Sigmoid colon (tissue), 7 donors: ENCODE results near the gene PLOD2. TPM values are rescaled to one million over a fixed set of nuclear protein-coding genes. Genes with fewer than 3 reads are reported as not detected.

Experiments
- DNase-seq: peaks from one replicate; pipeline ENCODE4 v3.0.0-alpha.2; 2019
- H3K27ac ChIP-seq, 4 donors: fragments of 200-600 bp; sonication (generic); one replicate each; pipeline ENCODE4 v1.5.1; 2016 to 2019; ENCODE audit warnings: mild to moderate bottlenecking in 1 of 4
- H3K27me3 ChIP-seq, 3 donors: fragments of 200-600 bp; sonication (generic); one replicate each; pipeline ENCODE4 v1.5.1; 2019; ENCODE audit warnings: mild to moderate bottlenecking in 1 of 3
- H3K36me3 ChIP-seq, 4 donors: fragments of 200-600 bp; sonication (generic); one replicate each; pipeline ENCODE4 v1.5.1; 2016 to 2019
- H3K4me1 ChIP-seq, 4 donors: fragments of 200-600 bp; sonication (generic); one replicate each; pipeline ENCODE4 v1.5.1; 2017 to 2019
- H3K4me3 ChIP-seq, 4 donors: fragments of 200-600 bp; sonication (generic); one replicate each; pipeline ENCODE4 v1.5.1; 2017 to 2019; ENCODE audit warnings: mild to moderate bottlenecking in 2 of 4, moderate library complexity in 1 of 4
- H3K9me3 ChIP-seq, 4 donors: fragments of 200-600 bp in 3 of 4; sonication (generic) in 3 of 4; one replicate each; pipeline versions ENCODE4 v1.5.1 to v1.6.1; 2013 to 2019
- CTCF ChIP-seq, 4 experiments: fragments of 450-650 bp in 3 of 4; fragments of 200-600 bp in 1 of 4; IDR thresholded peaks; one replicate each; pipeline ENCODE4 v1.5.1; 2016 to 2019; ENCODE audit warnings: antibody characterized with exemption in 4 of 4, mild to moderate bottlenecking in 3 of 4, moderate library complexity in 2 of 4
- EP300 ChIP-seq, 4 donors: sonication (generic); formaldehyde crosslinking; IDR thresholded peaks; one replicate each; pipeline ENCODE4 v1.6.1; 2017; ENCODE audit warnings: antibody characterized with exemption in 4 of 4
- POLR2A ChIP-seq, 2 donors: fragments of 450-650 bp; IDR thresholded peaks; one replicate each; pipeline ENCODE4 v1.6.1; 2016; ENCODE audit warnings: antibody characterized with exemption in 2 of 2, mild to moderate bottlenecking in 2 of 2, moderate library complexity in 2 of 2
- POLR2AphosphoS5 ChIP-seq, 4 donors: sonication (generic); formaldehyde crosslinking; IDR thresholded peaks; one replicate each; pipeline ENCODE4 v1.6.1; 2017; ENCODE audit warnings: antibody characterized with exemption in 4 of 4
- WGBS, 2 donors: extraction: QIAGEN DNeasy Blood & Tissue Kit; methylation state at CpG; one replicate each; pipeline ENCODE4 v1.1.7; 2013; 5-methylcytosine and 5-hydroxymethylcytosine counted together
- intact Hi-C: fragments of 100-400 bp; cut with DNase I; formaldehyde crosslinking; loops from one replicate; pipeline ENCODE4 v1.15.1; 2023
- polyA plus RNA-seq, 3 donors: library from polyadenylated mRNA; stranded (reverse); fragments of 200-250 nt; gene quantifications; one replicate each; pipeline ENCODE4 v1.2.3, GENCODE V29; 2013
- total RNA-seq, 4 donors: library from RNA; depleted of rRNA; stranded (reverse); fragments of >200 nt; gene quantifications; one replicate each; pipeline ENCODE4 v1.1.0, GENCODE V29; 2016
- donor health status: healthy with polysubstance abuse.
- donor health status: Bipolar disorder and iron deficiency.
- donor health status: healthy.

PLOD2 gene
- total and polyA plus RNA-seq, 7 donors: 13.6 to 79.9 (median 63.3) TPM

- H3K27ac ChIP-seq: peak overlapping the region; percentile 93 to 94 (median 93)
- no peaks in the 10 kb centered on the region for H3K9me3 ChIP-seq
- no peak for DNase-seq
- intact Hi-C loops: no loop called here
- H3K27me3 ChIP-seq: no peaks in the 10 kb centered on the region
- peak overlapping the region; percentile 72 to 91 (median 86) for H3K4me3 ChIP-seq
- peaks cover 0 to 64% (median 47%) of the 10 kb centered on the region in 4 donors for H3K4me1 ChIP-seq
- no peaks in the 10 kb centered on the region for H3K36me3 ChIP-seq
- TF ChIP-seq EP300 (IDR thresholded peaks at IDR 0.05): no peak
- TF ChIP-seq POLR2A (IDR thresholded peaks at IDR 0.05): no peak
- TF ChIP-seq POLR2AphosphoS5 (IDR thresholded peaks at IDR 0.05): no peak
- TF ChIP-seq CTCF (IDR thresholded peaks at IDR 0.05): no peak
- 55 to 81% methylated on average over 4 of the region's 4 CpGs for whole genome bisulfite sequencing, 2 donors
Measured at GRCh38 chr3:146159037-146159436, 1.9 kb downstream of the PLOD2 start.

GRCh38 chr3:146157325-146158060 is 3.5 kb downstream of the PLOD2 start:
- peaks cover 0 to 65% (median 53%) of the 10 kb centered on the region in 4 donors for H3K4me1 ChIP-seq
- peak overlapping the region in 2 of 4 donors; percentile 86 to 91 for H3K4me3 ChIP-seq
- peak overlapping the region; percentile 93 to 94 (median 93) for H3K27ac ChIP-seq
- intact Hi-C loops: no loop called here
- H3K27me3 ChIP-seq: no peaks in the 10 kb centered on the region
- no peaks in the 10 kb centered on the region for H3K36me3 ChIP-seq
- no peaks in the 10 kb centered on the region for H3K9me3 ChIP-seq
- 75 to 77% methylated on average over 2 of the region's 2 CpGs for WGBS, 2 donors
- no peak for DNase-seq
- TF ChIP-seq EP300 (IDR thresholded peaks at IDR 0.05): no peak
- no peak for TF ChIP-seq CTCF (IDR thresholded peaks at IDR 0.05)
- no peak for TF ChIP-seq POLR2A (IDR thresholded peaks at IDR 0.05)
- no peak for TF ChIP-seq POLR2AphosphoS5 (IDR thresholded peaks at IDR 0.05)

GRCh38 chr3:146156666-146157314 is 4.2 kb downstream of the PLOD2 start:
- Histone ChIP-seq H3K27me3 (no peaks in the 10 kb centered on the region), H3K4me3 (peak overlapping the region; percentile 1 to 91 (median 50)), H3K9me3 (no peaks in the 10 kb centered on the region), H3K36me3 (no peaks in the 10 kb centered on the region), H3K27ac (peak overlapping the region; percentile 93 to 94 (median 93)), H3K4me1 (peaks cover 0 to 65% (median 53%) of the 10 kb centered on the region in 4 donors)
- intact Hi-C loops: no loop called here
- DNase-seq: no peak
- 46 to 60% methylated on average over 3 of the region's 3 CpGs for WGBS, 2 donors
- no peak for TF ChIP-seq POLR2AphosphoS5 (IDR thresholded peaks at IDR 0.05)
- TF ChIP-seq EP300 (IDR thresholded peaks at IDR 0.05): no peak
- no peak for TF ChIP-seq CTCF (IDR thresholded peaks at IDR 0.05)
- TF ChIP-seq POLR2A (IDR thresholded peaks at IDR 0.05): no peak

GRCh38 chr3:146156095-146156494 is 4.9 kb downstream of the PLOD2 start:
- Histone ChIP-seq H3K27ac (peak overlapping the region; percentile 93 to 94 (median 93)), H3K4me1 (peaks cover 0 to 70% (median 58%) of the 10 kb centered on the region in 4 donors), H3K36me3 (no peaks in the 10 kb centered on the region), H3K9me3 (no peaks in the 10 kb centered on the region), H3K4me3 (peak overlapping the region; percentile 1 to 91 (median 50)), H3K27me3 (no peaks in the 10 kb centered on the region)
- TF ChIP-seq POLR2A (IDR thresholded peaks at IDR 0.05) (no peak), EP300 (IDR thresholded peaks at IDR 0.05) (peak in 2 of 4 donors; percentile 8 to 39), POLR2AphosphoS5 (IDR thresholded peaks at IDR 0.05) (peak in 3 of 4 donors; percentile 39 to 56 (median 48)), CTCF (IDR thresholded peaks at IDR 0.05) (no peak)
- no peak for DNase-seq
- WGBS, 2 donors: 32 to 62% methylated on average over 4 of the region's 4 CpGs
- intact Hi-C loops: no loop called here
